Activated T-helper 1 cell treated with Interleukin-2 at 50 U/mL for 16 hours (primary cell): Measurements from ENCODE around the gene CD300H.

Experiments used
- DNase-seq: peaks from one replicate; pipeline ENCODE4 v3.0.0-alpha.2; 2020; ENCODE audit warnings: low read depth

CD300H gene

DNA sequence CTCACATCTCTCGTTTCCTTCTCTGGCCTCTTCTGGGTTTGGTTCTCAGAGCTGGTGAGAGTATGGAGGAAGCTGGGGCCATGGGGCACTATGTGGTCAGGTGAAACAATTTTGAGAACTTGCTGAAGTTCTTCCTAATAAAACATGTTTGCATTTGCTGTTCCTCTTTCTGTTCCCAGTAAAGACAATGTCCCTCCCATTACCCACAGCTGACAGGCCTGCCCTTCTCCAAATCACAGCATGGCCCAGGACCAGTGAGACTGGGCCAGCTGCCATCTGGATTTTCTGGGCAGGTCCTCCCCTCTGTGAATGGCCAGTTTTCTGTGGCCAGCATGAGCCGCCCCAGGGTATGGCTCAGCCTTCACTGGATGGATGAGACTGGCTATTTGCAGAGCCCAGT lies at the start of gene CD300H:
CD300H (minus strand) TSS at position 113 of the 400 bp plus-strand sequence.
- DNase-seq = no peak

DNA sequence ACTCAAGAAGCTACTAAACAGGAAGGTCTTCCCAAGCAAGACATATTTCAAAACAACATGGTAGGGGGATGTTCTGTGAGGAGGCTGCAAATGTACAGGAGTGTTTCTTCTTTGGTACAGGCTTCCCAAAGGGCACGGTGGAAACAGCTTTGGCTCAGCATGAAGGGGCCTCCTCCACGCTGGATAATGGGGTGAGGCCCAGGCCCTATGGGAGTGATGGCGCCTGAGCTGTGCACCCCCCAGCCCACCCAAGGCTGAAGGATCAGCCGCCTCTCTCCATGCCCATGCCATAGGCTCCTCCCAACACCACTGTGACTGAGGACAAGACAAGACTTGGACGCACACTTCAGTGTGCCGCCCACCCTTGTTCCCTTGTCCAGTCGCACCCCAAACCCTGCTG lies 49.4 kb upstream of the CD300H start:
- no peak for DNase-seq

DNA sequence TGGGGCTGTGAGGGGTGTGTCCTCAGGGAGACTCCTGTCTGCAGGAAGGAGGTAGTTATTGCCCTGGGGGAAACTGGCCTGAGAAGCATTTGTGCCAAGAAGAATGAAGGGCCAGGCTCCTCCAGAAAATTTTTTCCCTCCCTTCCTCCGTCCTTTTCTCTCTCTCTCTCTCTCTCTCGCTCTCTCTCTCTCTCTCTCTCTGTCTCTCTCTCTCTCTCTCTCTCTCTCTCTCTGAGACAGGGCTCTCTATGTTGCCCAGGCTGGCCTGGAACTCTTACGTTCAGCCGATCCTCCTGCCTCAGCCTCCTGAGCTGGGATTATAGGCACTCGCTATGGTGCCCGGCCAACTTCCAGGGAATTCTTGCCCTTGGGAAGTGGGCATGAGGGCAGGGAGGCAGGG lies 44.7 kb upstream of the CD300H start:
- DNase-seq = no peak

DNA sequence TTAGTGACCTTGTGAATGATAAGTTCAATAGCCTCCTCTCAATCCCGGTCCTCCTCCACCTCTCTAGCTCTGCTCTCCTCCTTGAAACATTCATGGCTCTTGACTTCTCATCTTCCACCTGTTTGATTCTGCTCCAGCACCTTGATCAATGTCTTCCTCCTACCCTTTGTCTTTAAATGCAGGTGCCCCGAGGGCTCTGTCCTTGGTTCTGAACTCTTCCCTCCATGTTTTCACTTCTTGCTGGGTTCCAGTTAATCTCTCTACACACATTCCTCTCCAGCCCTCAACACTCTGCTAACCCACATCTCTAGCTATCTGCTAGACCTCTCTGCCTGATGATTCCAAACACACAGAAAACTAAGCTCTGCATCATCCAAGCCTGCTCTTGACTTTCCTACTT lies 42.8 kb upstream of the CD300H start:
- DNase-seq = no peak

DNA sequence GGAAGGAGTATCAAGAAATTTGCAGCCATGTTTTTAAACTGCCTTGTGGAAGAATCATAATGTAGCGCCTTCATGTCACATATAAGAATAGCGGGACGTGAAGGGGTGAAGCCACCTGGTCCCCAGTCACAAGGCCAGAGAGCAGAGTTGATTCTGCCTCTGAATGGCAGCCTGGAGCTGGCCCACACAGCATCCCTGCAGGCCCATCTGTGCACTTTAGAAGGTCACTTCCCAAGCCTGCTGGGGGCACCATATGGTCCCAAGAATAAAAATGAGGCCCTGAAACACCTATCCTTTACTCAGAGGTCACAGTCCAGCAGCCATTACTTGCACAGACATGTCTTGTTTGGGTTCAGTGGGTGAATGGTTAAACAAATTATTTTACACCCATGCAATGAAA lies 41.2 kb upstream of the CD300H start:
- DNase-seq = no peak

DNA sequence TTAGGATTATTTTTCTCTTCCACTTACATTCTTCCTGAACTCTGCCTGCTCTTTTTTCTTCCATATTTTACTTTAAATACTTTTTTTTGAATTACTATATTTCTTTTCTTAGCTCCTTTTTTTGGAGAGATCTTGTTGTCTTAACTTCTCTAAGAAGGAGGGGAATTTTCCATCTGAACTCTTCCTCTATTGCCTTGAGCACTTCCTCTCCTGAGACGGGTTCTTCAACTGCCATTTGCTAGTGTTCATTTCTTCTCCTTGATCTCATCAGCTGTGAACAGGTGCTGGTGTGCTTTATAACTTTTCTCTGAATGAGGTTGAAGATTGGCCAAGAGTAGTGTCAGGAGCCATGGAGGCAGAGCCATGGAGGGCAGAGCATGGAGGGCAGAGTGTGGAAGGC lies 39.9 kb upstream of the CD300H start:
- DNase-seq = no peak

DNA sequence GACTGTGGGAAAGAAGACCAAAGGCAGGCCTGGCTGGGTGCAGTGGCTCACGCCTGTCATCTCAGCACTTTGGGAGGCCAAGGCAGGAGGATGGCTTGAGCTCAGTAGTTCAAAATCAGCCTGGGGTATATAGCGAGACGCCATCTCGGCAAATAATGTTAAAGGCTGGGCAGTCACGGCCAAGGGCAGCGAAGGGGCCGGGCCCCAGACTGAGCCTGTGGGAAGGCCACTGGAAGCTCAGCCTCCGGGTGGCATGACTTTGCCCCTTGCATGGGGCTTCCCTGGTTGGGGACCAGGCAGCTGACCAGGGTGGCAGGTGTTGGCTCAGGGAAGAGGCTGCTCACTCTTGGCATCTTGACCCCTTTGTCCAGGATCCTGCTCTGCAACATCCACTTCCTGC lies 38.7 kb upstream of the CD300H start:
- DNase-seq = no peak

DNA sequence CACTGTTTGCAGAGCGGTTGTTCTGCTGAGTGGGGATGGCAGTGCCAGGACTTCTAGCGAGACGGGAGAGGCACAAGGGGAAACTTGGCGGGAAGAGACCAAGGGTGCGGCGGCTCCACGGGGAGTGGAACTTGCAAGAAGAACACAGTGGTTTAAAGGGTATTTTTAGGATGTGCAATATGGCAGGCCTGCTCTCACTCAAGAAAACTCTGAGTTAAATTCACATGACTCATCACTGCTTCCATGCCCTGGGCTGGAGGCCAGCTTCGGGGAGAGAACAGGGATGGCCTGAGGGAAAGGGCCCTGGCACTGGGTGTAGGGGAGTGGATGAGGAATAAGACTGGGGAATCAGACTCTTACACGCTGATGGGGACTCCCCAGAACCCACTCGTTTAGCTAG lies 38.1 kb upstream of the CD300H start:
- DNase-seq = no peak

DNA sequence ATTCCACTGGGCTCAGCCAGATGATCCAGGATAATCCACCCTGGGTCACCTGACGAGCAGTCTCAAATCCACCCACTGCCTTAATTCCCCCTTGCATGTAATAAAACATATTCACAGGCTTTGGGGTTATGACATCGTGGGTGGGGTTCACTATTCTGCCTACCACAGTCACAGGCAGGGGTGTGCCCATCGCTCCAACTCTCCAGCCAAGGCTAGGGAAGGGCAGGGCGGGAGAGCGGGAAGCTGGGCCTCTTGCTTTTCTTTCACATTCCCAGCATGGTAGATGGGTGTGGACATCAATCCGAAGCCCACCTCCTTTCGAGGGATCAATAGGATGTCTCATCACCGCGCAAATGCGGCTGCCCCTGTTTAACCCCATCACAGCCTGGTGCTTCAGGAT lies 37.5 kb upstream of the CD300H start:
- no peak for DNase-seq

DNA sequence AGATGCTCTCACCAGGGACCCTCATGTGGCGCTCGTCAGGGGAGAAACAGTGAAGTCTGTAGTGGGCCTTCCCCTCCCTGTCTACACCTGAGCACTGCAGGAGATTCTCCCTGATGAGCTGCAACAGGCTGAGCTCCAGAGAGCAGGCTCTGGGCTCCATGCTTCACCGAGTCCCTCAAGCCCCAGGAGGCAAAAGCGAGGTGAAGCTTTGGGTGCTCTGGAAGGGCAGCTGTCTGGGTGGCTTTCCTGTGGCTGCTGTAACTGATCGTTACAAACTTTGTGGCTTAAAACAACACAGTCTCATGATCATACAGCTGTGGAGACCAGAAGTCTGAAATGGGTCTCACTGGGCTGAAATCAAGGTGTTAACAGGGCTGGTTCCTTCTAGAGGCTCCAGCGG lies 36.9 kb upstream of the CD300H start:
- no peak for DNase-seq

DNA sequence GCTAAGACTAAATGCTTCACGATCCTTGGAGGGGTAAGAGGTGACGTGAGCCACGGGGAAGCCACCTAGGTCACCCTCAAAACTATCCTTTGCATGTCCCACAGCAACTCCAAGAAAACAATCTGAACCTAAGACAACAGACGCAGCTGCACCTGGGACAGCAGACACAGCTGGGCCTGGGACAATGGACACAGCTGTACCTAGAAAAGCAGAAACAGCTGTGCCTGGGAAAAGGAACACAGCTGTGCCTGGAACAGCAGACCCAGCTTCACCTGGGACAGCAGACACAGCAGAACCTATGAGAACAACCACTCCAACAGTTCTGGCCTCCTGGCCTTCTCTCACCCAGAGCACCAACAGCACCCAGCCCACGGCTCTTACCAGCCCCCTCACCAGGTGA lies 36.4 kb upstream of the CD300H start:
- DNase-seq = no peak

DNA sequence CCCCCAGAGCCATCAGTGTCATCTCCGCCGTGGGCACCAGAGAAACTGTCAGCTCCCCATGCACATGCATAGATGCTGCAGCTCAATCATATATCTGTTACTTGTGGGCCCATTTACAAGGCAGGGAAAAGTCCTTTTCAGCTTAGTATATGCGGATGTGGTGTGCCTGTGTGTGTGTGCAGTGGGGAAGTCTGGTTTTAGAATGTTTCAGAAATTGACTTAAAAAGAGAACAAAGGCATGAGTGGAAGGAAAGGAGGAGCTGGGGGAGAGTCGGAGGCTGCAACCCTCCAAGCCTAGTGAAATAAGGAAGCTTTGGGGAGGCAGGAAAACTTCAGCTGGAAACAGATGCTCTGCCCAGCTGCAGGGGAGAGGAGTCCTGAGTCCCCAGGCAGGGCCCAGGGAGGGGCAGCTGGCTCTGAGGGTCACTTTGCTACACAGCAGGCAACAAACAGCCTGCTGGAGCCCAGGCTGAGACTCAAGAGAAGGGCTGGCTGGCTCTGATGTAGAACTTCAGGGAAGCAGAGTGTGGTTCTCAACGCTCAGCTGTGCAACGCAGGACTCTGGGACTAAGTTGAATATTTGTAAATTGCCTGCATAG lies 35.8 kb upstream of the CD300H start:
- DNase-seq = no peak

DNA sequence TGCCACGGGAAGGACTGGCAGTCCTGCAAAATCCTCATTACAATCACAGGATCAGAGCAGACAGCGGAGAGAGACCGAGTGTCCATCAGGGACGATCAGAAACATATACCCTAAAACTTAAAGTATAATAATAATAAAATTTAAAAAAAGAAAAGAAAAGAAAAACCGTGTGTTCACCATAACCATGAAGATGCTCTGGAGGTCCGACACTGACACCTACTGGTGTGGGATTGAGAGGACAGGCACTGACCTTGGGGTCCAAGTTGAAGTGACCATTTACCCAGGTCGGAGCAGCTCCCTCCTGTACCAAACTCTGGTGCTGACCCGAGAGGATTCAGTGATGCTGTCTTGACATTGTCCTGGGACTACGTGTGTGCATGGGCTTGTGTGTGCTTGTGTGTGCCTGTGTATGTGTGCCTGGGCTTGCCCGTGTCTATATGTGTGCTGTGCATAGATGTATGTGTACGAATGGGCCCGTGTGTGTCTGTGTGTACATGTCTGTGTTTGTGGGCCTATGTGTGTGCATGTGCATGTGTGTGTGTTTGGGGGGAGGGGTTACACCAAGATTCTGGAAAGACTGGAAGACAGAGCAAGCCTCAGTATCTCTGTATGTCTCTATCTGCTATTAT lies 34.7 kb upstream of the CD300H start:
- no peak for DNase-seq

DNA sequence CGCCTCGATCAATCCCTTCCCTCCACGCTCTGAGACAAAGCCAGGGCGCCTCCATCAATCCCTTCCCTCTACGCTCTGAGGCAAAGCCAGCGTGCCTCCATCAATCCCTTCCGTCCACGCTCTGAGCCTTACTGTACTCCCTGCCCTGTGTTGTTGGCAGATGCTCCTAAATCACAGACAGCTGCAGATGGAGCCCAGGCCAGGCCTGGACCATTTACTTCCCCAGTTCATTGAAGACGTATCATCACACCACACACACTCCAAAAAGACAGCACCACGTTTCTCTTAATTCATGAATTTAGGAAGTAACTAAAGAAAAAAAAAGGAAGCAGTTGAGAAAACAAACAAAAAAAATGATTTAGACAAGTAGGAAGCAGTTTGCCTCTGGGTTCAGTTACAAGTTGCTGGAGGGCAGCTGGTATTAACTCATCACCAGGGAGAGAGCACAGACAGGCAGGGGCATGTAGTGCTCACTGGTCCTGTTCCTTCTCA lies 32.2 kb upstream of the CD300H start:
- DNase-seq = no peak

DNA sequence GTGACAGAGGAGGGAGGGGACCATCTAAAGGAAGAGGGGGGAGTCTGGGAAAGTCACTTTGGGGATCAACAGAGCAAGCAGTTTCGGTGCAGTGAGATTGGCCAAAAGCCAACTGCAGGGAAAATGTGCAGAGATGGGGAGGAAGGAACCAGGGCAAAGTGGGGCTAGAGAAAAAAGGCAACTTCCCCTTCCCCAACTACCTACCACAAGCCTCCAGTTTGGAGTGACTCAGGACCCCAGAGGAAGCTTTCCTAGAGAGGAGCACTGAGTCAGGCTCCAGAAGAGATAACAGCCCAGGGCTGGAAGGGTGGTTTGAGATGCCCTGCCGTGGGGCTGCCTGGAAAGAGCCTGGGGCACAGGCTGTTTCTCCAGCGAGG lies 31.7 kb upstream of the CD300H start:
- no peak for DNase-seq

DNA sequence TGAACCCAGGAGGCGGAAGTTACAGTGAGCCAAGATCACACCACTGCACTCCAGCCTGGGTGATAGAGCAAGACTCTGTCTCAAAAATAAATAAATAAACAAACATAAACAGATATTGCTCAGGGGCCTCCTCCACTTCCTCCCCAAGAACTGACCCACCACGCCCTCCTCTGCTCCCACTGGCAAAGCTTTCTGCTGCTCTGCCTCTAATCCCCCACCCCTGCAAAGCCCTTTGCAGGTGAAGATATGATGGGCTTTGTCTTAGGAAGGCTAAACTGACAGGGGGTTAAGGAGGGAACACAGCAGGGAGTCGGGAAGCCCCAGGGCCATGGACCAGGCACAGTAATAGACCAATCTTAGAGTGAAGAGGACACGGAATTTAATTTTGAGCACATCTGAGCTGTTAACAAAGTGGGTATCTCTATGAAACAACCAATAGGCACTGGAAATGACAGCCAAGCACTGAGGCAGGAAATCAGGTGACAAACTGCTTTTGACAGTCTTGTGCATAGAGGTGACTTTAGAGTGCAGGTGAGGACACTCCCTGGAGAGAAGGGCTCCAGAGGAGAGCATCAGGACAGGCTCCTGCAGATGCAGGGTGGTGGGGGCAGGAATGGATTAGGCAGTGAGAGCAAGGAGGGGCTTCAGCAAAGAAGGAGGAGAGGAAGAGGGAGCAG lies 31.2 kb upstream of the CD300H start:
- no peak for DNase-seq

DNA sequence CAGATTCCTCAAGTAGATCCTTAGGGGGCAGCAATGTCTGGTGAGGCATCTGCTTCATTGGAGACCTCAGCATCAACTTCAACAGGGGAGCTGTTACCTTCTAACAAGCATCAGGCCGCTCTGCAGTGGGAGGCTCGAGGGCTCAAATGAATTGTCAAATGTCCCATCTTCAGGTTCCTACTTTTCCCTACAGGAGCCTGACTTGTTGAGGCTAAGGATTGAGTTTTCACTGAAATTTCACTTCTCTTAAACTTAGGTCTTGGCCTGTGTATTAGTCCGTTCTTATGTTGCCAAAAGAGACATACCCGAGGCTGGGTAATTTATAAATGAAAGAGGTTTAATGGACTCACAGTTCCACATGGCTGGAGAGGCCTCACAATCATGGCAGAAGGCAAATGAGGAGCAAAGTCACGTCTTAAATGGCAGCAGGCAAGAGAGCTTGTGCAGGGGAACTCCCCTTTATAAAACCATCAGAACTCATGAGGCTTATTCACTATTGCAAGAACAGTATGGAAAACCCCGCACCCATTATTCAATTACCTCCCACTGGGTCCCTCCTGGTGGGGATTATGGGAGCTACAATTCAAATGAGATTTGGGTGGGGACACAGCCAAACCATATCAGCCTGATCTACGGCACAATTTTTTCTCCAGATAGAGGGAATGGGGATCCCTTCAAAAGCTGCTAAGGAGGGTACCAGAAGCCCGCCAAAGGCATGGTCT lies 29.9 kb upstream of the CD300H start:
- DNase-seq = no peak

DNA sequence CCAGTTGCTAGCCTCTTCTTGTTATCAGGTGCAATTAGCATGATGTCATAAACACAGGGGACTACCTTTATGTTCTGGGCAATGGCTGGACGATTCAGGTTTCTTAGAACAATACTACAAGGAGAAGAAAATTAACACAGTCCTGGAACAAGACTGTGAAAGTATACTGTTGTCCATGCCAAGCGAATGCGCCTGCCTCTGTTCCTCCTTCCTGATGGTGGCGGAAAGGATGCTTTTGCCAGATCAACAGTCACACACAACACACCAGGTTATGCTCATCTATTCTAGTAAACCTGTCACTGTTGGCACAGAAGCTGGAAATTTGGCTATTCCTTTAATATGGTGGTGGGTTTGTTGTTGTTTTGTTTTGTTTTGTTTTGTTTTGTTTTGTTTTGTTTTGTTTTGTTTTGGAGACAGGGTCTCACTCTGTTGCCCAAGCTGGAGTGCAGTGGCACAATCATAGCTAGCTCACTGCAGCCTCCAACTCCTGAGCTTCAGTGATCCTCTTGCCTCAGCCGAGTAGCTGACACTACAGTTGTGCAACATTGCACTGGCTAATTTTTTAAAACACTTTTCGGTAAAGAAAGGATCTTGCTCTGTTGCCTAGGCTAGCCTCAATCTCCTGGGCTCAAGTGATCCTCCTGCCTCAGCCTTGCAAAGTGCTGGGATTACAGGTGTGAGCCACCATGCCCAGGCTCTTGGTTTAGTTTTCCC lies 27.9 kb upstream of the CD300H start:
- DNase-seq = no peak

DNA sequence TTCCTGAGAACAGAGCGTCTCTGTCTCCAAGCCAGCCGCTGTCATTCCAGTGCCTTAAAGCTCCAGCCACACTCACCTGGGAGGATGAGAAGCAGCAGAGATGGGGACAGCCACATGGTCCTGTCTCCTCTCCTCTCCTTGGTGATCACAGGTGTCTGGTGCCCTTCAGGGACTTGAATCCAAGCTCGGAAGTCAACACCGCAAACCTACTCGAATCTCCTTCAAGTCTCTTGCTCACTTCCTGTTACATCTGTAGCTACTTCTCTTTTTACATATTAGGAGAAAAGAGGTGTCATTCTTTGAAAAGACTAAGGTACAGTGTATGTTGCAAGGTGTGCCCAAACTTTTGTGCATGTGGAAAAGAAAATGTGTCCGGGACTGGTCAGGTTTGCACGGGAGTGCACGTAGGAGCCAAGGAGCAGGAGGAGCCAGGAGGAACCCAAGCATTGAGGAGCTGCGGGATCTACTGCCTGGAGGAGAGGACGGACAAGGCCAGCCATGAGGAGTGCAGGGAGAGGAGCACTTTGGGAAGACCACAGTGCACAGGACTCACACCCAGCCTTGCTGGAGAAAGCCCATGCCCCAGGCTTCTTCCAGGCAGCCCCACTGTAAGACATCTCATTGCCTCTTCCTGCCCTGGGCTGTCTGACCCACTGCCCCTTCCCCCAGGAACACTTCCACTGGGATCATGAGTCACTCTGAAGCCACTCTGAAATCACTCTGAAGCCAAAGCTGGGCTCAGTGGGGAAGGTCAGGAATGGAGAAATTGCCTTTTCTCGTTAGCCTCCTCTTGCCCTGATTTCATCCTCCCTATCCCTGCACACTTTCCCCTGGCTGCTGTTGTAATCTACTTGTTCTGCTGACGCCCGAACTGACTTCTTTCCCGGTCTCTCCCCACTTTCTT lies 25.0 kb upstream of the CD300H start, which contains the start of gene CD300LD:
CD300LD (minus strand) TSS at position 197 of the 904 bp plus-strand sequence; CDS start at position 116, 81 bp downstream.
- DNase-seq = no peak

DNA sequence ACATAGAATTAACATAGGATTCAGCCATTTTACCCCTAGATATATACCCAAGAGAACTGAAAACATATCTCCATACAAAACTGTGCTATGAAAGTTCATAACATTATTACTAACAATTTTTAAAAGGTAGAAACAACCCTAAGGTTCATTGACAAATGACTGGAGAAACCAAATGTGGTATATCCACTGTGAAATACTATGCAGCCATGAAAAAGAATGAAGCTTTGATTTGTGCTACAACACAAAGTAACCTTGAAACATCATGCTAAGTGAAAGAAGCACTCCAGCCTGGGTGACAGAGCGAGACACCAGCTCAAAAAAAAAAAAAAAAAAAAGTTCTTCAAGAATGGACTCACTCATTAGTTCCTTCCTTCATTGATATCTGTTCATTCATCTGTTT lies 24.2 kb upstream of the CD300H start:
- no peak for DNase-seq

DNA sequence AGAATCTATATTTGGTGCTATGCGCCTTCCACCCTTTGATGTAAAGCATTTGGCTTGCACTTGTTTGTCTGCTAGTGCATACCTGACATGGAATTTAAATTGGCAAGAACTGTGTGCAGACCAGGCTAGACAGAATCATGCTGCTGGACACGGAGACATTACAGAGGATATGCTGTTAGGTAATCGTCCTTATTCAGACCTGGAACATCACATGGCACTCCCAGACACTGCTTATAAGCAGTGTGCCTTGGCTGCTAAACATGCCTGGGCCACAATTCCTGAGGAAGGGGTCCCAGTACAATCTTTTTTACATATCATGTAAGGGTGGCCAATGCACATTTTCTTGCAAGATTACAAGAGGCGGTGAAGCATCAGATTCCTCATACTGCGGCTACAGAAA lies 18.4 kb upstream of the CD300H start:
- DNase-seq = no peak
